Measurements from ENCODE around the gene FOXO3. TPM values are rescaled to one million over a fixed set of nuclear protein-coding genes. Genes with fewer than 3 reads are reported as not detected.

The FOXO3 gene
- total and polyA plus RNA-seq, 4 donors = 32.1 to 46.5 (median 40.6) TPM

GRCh38 chr6:108550256-108550655, 10.5 kb upstream of the FOXO3 start:
- no peak for DNase-seq (ENCODE audit: low read depth in 4 of 6, low spot score in 6 of 6)
- 63% methylated on average over 1 of the region's 3 CpGs for WGBS (ENCODE audit: insufficient coverage)
- Histone ChIP-seq H3K36me3 (ENCODE audit: control insufficient read depth, insufficient read depth, low read length) (no peaks in the 10 kb centered on the region), H3K27me3 (ENCODE audit: control insufficient read depth, insufficient read depth, low read length) (no peaks in the 10 kb centered on the region), H3K4me3 (ENCODE audit: low read depth, low read length) (no peak overlapping the region), H3K9me3 (ENCODE audit: control insufficient read depth, insufficient read depth, low read length) (no peaks in the 10 kb centered on the region), H3K27ac (ENCODE audit: low read depth, low read length) (no peak overlapping the region), H3K4me1 (ENCODE audit: control insufficient read depth, insufficient read depth, low read length) (no peaks in the 10 kb centered on the region)

- 93% methylated on average over 3 of the region's 7 CpGs for WGBS (ENCODE audit: insufficient coverage)
- peaks cover 11% of the 10 kb centered on the region for H3K4me1 ChIP-seq (ENCODE audit: control insufficient read depth, insufficient read depth, low read length)
- DNase-seq (ENCODE audit: low read depth in 4 of 6, low spot score in 6 of 6) = no peak
- no peaks in the 10 kb centered on the region for H3K36me3 ChIP-seq (ENCODE audit: control insufficient read depth, insufficient read depth, low read length)
- no peaks in the 10 kb centered on the region for H3K27me3 ChIP-seq (ENCODE audit: control insufficient read depth, insufficient read depth, low read length)
- no peak overlapping the region for H3K27ac ChIP-seq (ENCODE audit: low read depth, low read length)
- H3K4me3 ChIP-seq (ENCODE audit: low read depth, low read length) = no peak overlapping the region
- H3K9me3 ChIP-seq (ENCODE audit: control insufficient read depth, insufficient read depth, low read length) = no peaks in the 10 kb centered on the region
Observed at GRCh38 chr6:108555399-108556052, 5.2 kb upstream of the FOXO3 start.

- Histone ChIP-seq H3K4me3 (ENCODE audit: low read depth, low read length) (no peak overlapping the region), H3K36me3 (ENCODE audit: control insufficient read depth, insufficient read depth, low read length) (no peaks in the 10 kb centered on the region)
- 92% methylated on average over 4 of the region's 5 CpGs for WGBS (ENCODE audit: insufficient coverage)
Observed at GRCh38 chr6:108556250-108556649, 4.5 kb upstream of the FOXO3 start.

GRCh38 chr6:108556866-108557493, 3.7 kb upstream of the FOXO3 start:
- Histone ChIP-seq H3K27ac (ENCODE audit: low read depth, low read length) (peak overlapping the region; percentile 100), H3K9me3 (ENCODE audit: control insufficient read depth, insufficient read depth, low read length) (no peaks in the 10 kb centered on the region), H3K27me3 (ENCODE audit: control insufficient read depth, insufficient read depth, low read length) (no peaks in the 10 kb centered on the region), H3K4me3 (ENCODE audit: low read depth, low read length) (peak overlapping the region; percentile 48), H3K36me3 (ENCODE audit: control insufficient read depth, insufficient read depth, low read length) (peaks cover 4% of the 10 kb centered on the region), H3K4me1 (ENCODE audit: control insufficient read depth, insufficient read depth, low read length) (peaks cover 15% of the 10 kb centered on the region)
- WGBS (ENCODE audit: insufficient coverage) = 23% methylated on average over 12 of the region's 16 CpGs
- no peak for DNase-seq (ENCODE audit: low read depth in 4 of 6, low spot score in 6 of 6)

More at GRCh38 chr6:108556250-108556649, 4.5 kb upstream of the FOXO3 start:
- DNase-seq (ENCODE audit: low read depth in 4 of 6, low spot score in 6 of 6) = no peak
- H3K27me3 ChIP-seq (ENCODE audit: control insufficient read depth, insufficient read depth, low read length) = no peaks in the 10 kb centered on the region
- peaks cover 11% of the 10 kb centered on the region for H3K4me1 ChIP-seq (ENCODE audit: control insufficient read depth, insufficient read depth, low read length)
- H3K9me3 ChIP-seq (ENCODE audit: control insufficient read depth, insufficient read depth, low read length) = no peaks in the 10 kb centered on the region
- peak overlapping the region; percentile 100 for H3K27ac ChIP-seq (ENCODE audit: low read depth, low read length)

GRCh38 chr6:108557494-108558371, 3.0 kb upstream of the FOXO3 start:
- H3K27me3 ChIP-seq (ENCODE audit: control insufficient read depth, insufficient read depth, low read length) = no peaks in the 10 kb centered on the region
- no peaks in the 10 kb centered on the region for H3K9me3 ChIP-seq (ENCODE audit: control insufficient read depth, insufficient read depth, low read length)
- peaks cover 23% of the 10 kb centered on the region for H3K4me1 ChIP-seq (ENCODE audit: control insufficient read depth, insufficient read depth, low read length)
- peak overlapping the region; percentile 100 for H3K27ac ChIP-seq (ENCODE audit: low read depth, low read length)
- peaks cover 8% of the 10 kb centered on the region for H3K36me3 ChIP-seq (ENCODE audit: control insufficient read depth, insufficient read depth, low read length)
- peak in 5 of 6 donors; percentile 66 to 95 (median 69) for DNase-seq (ENCODE audit: low read depth in 4 of 6, low spot score in 6 of 6)
- WGBS (ENCODE audit: insufficient coverage) = under 1% methylated on average over 100 of the region's 105 CpGs
- H3K4me3 ChIP-seq (ENCODE audit: low read depth, low read length) = peak overlapping the region; percentile 94

- peak; percentile 93 to 100 (median 98) for DNase-seq (ENCODE audit: low read depth in 4 of 6, low spot score in 6 of 6)
- Histone ChIP-seq H3K4me1 (ENCODE audit: control insufficient read depth, insufficient read depth, low read length) (peaks cover 24% of the 10 kb centered on the region), H3K27me3 (ENCODE audit: control insufficient read depth, insufficient read depth, low read length) (no peaks in the 10 kb centered on the region), H3K36me3 (ENCODE audit: control insufficient read depth, insufficient read depth, low read length) (peaks cover 8% of the 10 kb centered on the region), H3K4me3 (ENCODE audit: low read depth, low read length) (peak overlapping the region; percentile 94), H3K27ac (ENCODE audit: low read depth, low read length) (peak overlapping the region; percentile 100), H3K9me3 (ENCODE audit: control insufficient read depth, insufficient read depth, low read length) (no peaks in the 10 kb centered on the region)
- WGBS (ENCODE audit: insufficient coverage) = under 1% methylated on average over 47 of the region's 58 CpGs
Observed at GRCh38 chr6:108558372-108559096, 2.2 kb upstream of the FOXO3 start.

- Histone ChIP-seq H3K36me3 (ENCODE audit: control insufficient read depth, insufficient read depth, low read length) (peaks cover 8% of the 10 kb centered on the region), H3K27me3 (ENCODE audit: control insufficient read depth, insufficient read depth, low read length) (no peaks in the 10 kb centered on the region), H3K27ac (ENCODE audit: low read depth, low read length) (peak overlapping the region; percentile 100), H3K4me3 (ENCODE audit: low read depth, low read length) (peak overlapping the region; percentile 94), H3K9me3 (ENCODE audit: control insufficient read depth, insufficient read depth, low read length) (no peaks in the 10 kb centered on the region), H3K4me1 (ENCODE audit: control insufficient read depth, insufficient read depth, low read length) (peaks cover 24% of the 10 kb centered on the region)
- peak; percentile 70 to 97 (median 80) for DNase-seq (ENCODE audit: low read depth in 4 of 6, low spot score in 6 of 6)
- WGBS (ENCODE audit: insufficient coverage) = under 1% methylated on average over 80 of the region's 84 CpGs
Observed at GRCh38 chr6:108559097-108559883, 1.4 kb upstream of the FOXO3 start.

GRCh38 chr6:108559884-108560462, 744 bp upstream of the FOXO3 start:
- 0% methylated on average over 58 of the region's 64 CpGs for WGBS (ENCODE audit: insufficient coverage)
- H3K4me1 ChIP-seq (ENCODE audit: control insufficient read depth, insufficient read depth, low read length) = peaks cover 24% of the 10 kb centered on the region
- peak overlapping the region; percentile 97 for H3K27ac ChIP-seq (ENCODE audit: low read depth, low read length)
- H3K4me3 ChIP-seq (ENCODE audit: low read depth, low read length) = peak overlapping the region; percentile 94
- DNase-seq (ENCODE audit: low read depth in 4 of 6, low spot score in 6 of 6) = peak in 5 of 6 donors; percentile 71 to 96 (median 79)
- no peaks in the 10 kb centered on the region for H3K9me3 ChIP-seq (ENCODE audit: control insufficient read depth, insufficient read depth, low read length)
- no peaks in the 10 kb centered on the region for H3K27me3 ChIP-seq (ENCODE audit: control insufficient read depth, insufficient read depth, low read length)
- H3K36me3 ChIP-seq (ENCODE audit: control insufficient read depth, insufficient read depth, low read length) = peaks cover 8% of the 10 kb centered on the region

Data from spinal cord (tissue), 10 donors.